ENCODE data around the gene SH3YL1. TPM values are rescaled to one million over a fixed set of nuclear protein-coding genes. Genes with fewer than 3 reads are reported as not detected.

The SH3YL1 gene
- total and polyA plus RNA-seq, 2 donors from 2014 or later = 57.3 to 111 TPM

DNA sequence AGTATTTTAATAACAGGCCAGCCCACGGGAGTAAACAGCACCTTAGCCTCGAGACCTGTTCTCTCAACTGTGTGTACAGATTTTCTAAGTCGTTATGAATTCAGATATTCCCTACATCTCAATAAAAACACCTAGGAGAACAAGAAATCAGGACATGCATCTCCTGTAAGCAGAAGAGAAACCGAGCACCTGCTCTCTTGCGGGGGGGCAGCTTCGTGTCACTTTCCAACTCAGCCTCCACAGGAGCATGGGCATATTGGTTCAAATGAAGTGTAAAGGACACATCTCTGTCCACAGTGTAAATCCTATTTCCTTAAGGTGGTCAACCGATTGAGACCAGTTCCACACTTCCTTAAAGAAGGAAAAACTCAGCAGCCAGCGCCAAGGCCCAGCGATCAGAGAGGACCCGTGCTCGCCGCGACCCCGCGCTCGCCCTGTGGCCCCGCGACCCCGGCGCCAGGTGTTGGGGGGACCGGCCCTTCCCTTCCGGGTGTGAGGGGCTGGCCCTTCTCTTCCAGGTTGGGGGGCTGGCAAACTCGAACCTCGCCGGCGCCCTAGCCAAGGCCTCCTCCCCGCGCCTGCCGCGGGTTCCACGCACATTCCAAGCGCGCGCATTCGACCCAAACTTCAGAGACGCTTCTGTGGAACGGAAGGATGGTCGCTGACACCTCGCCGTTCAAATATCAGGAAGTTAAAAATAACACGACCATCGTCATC, 652 bp downstream of the SH3YL1 start:
- no peaks in the 10 kb centered on the region for H3K27me3 ChIP-seq (ENCODE audit: control insufficient read depth, insufficient read depth, low read length)
- peak overlapping the region; percentile 38 to 67 (median 53) for H3K9ac ChIP-seq (ENCODE audit: low read length in 3 of 3)
- intact Hi-C loops (cut with DNase I) = no loop called here
- peak overlapping the region; percentile 88 to 96 for H3K27ac ChIP-seq (ENCODE audit: low read depth in 2 of 2, low read length in 2 of 2)
- DNase-seq (peak in 4 of 5 donors; percentile 29 to 73 (median 42)), FAIRE-seq (no peak)
- TF ChIP-seq, protein P1, sequence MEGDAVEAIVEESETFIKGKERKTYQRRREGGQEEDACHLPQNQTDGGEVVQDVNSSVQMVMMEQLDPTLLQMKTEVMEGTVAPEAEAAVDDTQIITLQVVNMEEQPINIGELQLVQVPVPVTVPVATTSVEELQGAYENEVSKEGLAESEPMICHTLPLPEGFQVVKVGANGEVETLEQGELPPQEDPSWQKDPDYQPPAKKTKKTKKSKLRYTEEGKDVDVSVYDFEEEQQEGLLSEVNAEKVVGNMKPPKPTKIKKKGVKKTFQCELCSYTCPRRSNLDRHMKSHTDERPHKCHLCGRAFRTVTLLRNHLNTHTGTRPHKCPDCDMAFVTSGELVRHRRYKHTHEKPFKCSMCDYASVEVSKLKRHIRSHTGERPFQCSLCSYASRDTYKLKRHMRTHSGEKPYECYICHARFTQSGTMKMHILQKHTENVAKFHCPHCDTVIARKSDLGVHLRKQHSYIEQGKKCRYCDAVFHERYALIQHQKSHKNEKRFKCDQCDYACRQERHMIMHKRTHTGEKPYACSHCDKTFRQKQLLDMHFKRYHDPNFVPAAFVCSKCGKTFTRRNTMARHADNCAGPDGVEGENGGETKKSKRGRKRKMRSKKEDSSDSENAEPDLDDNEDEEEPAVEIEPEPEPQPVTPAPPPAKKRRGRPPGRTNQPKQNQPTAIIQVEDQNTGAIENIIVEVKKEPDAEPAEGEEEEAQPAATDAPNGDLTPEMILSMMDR (IDR thresholded peaks at IDR 0.05; ENCODE audit: borderline replicate concordance, extremely low read depth, insufficient read depth) = no peak
- H3K9me3 ChIP-seq (ENCODE audit: control insufficient read depth in 2 of 3, insufficient read depth in 1 of 3, low read length in 3 of 3) = no peaks in the 10 kb centered on the region
- H3K4me1 ChIP-seq (ENCODE audit: control insufficient read depth in 2 of 3, insufficient read depth in 2 of 3, low read depth in 1 of 3, low read length in 3 of 3) = peaks cover 4 to 15% (median 7%) of the 10 kb centered on the region in 3 donors
- H3K4me3 ChIP-seq (ENCODE audit: low read length in 3 of 3) = peak overlapping the region; percentile 58 to 70 (median 58)
- H3K36me3 ChIP-seq (ENCODE audit: control insufficient read depth in 2 of 3, insufficient read depth in 3 of 3, low read length in 3 of 3) = peaks cover 0 to 5% (median 0%) of the 10 kb centered on the region in 3 donors

DNA sequence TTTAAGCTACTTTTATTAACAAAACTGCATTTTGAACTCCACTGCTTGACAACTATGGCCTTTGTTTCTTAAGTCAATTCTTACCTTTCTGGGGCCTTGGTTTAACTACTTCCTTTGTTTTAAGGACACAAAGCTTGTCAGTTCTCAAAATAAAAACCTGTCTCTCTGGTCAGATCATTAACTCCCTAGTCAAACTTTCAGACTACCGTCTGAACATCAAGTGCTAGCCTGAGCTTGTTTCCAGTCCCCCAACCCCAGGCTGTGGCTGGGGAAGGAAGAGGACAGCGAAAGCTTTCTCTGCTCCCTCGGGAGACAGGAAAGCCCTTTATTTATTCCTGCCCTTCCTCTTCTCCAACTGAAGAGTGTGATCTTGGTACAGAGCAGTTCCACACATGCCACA, 1.7 kb downstream of the SH3YL1 start:
- Histone ChIP-seq H3K36me3 (ENCODE audit: control insufficient read depth in 2 of 3, insufficient read depth in 3 of 3, low read length in 3 of 3) (peaks cover 0 to 5% (median 0%) of the 10 kb centered on the region in 3 donors), H3K9me3 (ENCODE audit: control insufficient read depth in 2 of 3, insufficient read depth in 1 of 3, low read length in 3 of 3) (no peaks in the 10 kb centered on the region), H3K4me1 (ENCODE audit: control insufficient read depth in 2 of 3, insufficient read depth in 2 of 3, low read depth in 1 of 3, low read length in 3 of 3) (peaks cover 4 to 17% (median 7%) of the 10 kb centered on the region in 3 donors), H3K27me3 (ENCODE audit: control insufficient read depth, insufficient read depth, low read length) (no peaks in the 10 kb centered on the region), H3K4me3 (ENCODE audit: low read length in 3 of 3) (peak overlapping the region in 2 of 3 donors; percentile 58 to 70), H3K27ac (ENCODE audit: low read depth in 2 of 2, low read length in 2 of 2) (peak overlapping the region; percentile 67 to 79), H3K9ac (ENCODE audit: low read length in 3 of 3) (peak overlapping the region in 1 of 3 donors; percentile 53)
- intact Hi-C loops (cut with DNase I) = no loop called here
- TF ChIP-seq, protein P1 (IDR thresholded peaks at IDR 0.05; ENCODE audit: borderline replicate concordance, extremely low read depth, insufficient read depth) = no peak
- DNase-seq (no peak), FAIRE-seq (no peak)

DNA sequence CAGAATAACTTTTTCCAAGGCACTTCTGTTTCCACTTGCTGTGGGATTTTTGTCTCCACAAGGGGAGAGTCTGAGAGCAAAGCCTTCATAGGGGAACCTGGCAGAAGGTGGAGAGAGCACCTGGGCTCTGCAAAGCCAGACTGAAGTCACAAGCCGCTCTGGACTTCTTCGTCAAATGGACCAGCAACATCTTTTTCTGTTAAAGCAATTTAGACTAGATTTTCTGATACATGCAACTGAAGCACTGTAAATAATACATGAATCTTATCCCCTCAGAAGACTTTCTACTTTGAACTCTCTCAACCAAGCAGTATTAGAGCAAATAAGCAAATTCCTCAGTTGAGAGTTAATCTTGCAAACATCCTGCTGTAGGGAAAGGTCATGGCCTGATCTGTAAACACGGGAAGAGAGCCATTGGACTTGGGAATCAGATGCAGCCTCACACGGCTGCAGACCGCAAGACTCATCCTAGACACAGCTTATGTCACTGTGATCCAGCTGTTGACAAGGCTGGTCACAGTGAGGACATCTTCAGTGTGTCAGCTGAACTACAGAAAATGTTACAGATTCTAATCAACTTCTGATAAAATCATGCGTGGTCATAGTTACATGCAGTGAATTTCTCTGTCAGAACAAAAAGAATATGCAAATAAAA, 3.2 kb downstream of the SH3YL1 start:
- Histone ChIP-seq H3K9ac (ENCODE audit: low read length in 3 of 3) (peak overlapping the region in 1 of 3 donors; percentile 44), H3K27ac (ENCODE audit: low read depth in 2 of 2, low read length in 2 of 2) (peak overlapping the region in 1 of 2 donors; percentile 45), H3K9me3 (ENCODE audit: control insufficient read depth in 2 of 3, insufficient read depth in 1 of 3, low read length in 3 of 3) (no peaks in the 10 kb centered on the region), H3K4me1 (ENCODE audit: control insufficient read depth in 2 of 3, insufficient read depth in 2 of 3, low read depth in 1 of 3, low read length in 3 of 3) (peaks cover under 1 to 13% (median 2%) of the 10 kb centered on the region in 3 donors), H3K36me3 (ENCODE audit: control insufficient read depth in 2 of 3, insufficient read depth in 3 of 3, low read length in 3 of 3) (peaks cover 0 to 5% (median 0%) of the 10 kb centered on the region in 3 donors), H3K27me3 (ENCODE audit: control insufficient read depth, insufficient read depth, low read length) (no peaks in the 10 kb centered on the region), H3K4me3 (ENCODE audit: low read length in 3 of 3) (peak overlapping the region in 2 of 3 donors; percentile 28 to 38)
- TF ChIP-seq, protein P1 (IDR thresholded peaks at IDR 0.05; ENCODE audit: borderline replicate concordance, extremely low read depth, insufficient read depth) = no peak
- DNase-seq (peak in 2 of 5 donors; percentile 53 to 71), FAIRE-seq (no peak)
- intact Hi-C loops (cut with DNase I) = no loop called here

All from kidney (tissue), 14 donors.